ENCODE results near the gene C3AR1.

GRCh38 chr12:8035440-8036010 lies 30.6 kb downstream of the C3AR1 start:
- no peak for TF ChIP-seq POLR2A (IDR thresholded peaks at IDR 0.05)
- TF ChIP-seq CTCF (IDR thresholded peaks at IDR 0.05) = no peak
